GM12878 (cell line): Measurements from ENCODE around the gene MAD2L2. TPM values are rescaled to one million over a fixed set of nuclear protein-coding genes. Genes with fewer than 3 reads are reported as not detected.

Source experiments
- ATAC-seq: fragments of 200-7000 bp; cut with Tn5 transposase; 3 replicates; pipeline ENCODE4 v1.9.1; 2020; ENCODE audit warnings: mild to moderate bottlenecking, moderate library complexity
- BruUV-seq: library from RNA; stranded (reverse); fragments of 400-500 nt; replicated peaks from 2 replicates; lab custom pipeline; 2021; lab: Mats Ljungman, UMichigan
- CTCF ChIA-PET: fragments of 300-600 bp; sonication (Branson Sonifier 250); formaldehyde crosslinking; extraction: SDS; loops from one replicate; lab custom pipeline; 2021; ENCODE audit warnings: inconsistent platforms; lab: Yijun Ruan, JAX
- POLR2A ChIA-PET: fragments of 350-600 bp; formaldehyde crosslinking; extraction: SDS; loops from one replicate; lab custom pipeline; 2021; ENCODE audit warnings: inconsistent platforms; lab: Charles Lee
- RAD21 ChIA-PET: fragments of 300-600 bp; sonication (Branson Sonifier 250); formaldehyde crosslinking; loops from one replicate; lab custom pipeline; 2023; ENCODE audit warnings: antibody characterized with exemption; ENCODE audit not compliant: unreplicated experiment; lab: Charles Lee
- SMC1A ChIA-PET: fragments of 300-600 bp; sonication (Branson Sonifier 250); formaldehyde crosslinking; loops from one replicate; lab custom pipeline; 2023; ENCODE audit not compliant: unreplicated experiment, uncharacterized antibody; lab: Charles Lee
- DNase-seq: peaks from one replicate; pipeline ENCODE4 v3.0.0-alpha.2; 2011; ENCODE audit warnings: low read depth, low spot score
- FAIRE-seq: peaks from 3 replicates; lab custom pipeline; 2011; peaks lifted over from hg19 to GRCh38; lab: Jason Lieb, UNC
- H2AFZ ChIP-seq: 2 replicates; pipeline ENCODE4 v1.6.0; 2011; ENCODE audit warnings: low read depth, low read length, control low read depth; ENCODE audit not compliant: control insufficient read depth
- H3K27ac ChIP-seq: 2 replicates; pipeline ENCODE4 v1.5.1; 2011; ENCODE audit warnings: control low read depth; ENCODE audit not compliant: control insufficient read depth, insufficient read depth
- H3K27me3 ChIP-seq, 2 experiments: replicated peaks in 1 of 2; 2 replicates each; pipeline versions ENCODE4 v1.6.0 to v1.6.1; 2011; ENCODE audit warnings: low read length in 1 of 2; ENCODE audit not compliant: control insufficient read depth in 2 of 2, insufficient read depth in 2 of 2
- H3K36me3 ChIP-seq, 2 experiments: 2 replicates each; pipeline ENCODE4 v1.5.1; 2011; ENCODE audit warnings: low read length in 1 of 2; ENCODE audit not compliant: control insufficient read depth in 2 of 2, insufficient read depth in 2 of 2
- H3K4me1 ChIP-seq: 2 replicates; pipeline ENCODE4 v1.6.1; 2011; ENCODE audit warnings: mild to moderate bottlenecking, low read length, moderate library complexity, mixed read lengths; ENCODE audit not compliant: control insufficient read depth, insufficient read depth
- H3K4me2 ChIP-seq: 2 replicates; pipeline ENCODE4 v1.6.0; 2011; ENCODE audit warnings: control low read depth; ENCODE audit not compliant: control insufficient read depth, insufficient read depth
- H3K4me3 ChIP-seq: fragments of 200-600 bp; sonication (generic); 2 replicates; pipeline ENCODE4 v1.5.1; 2016
- H3K79me2 ChIP-seq: 2 replicates; pipeline ENCODE4 v1.6.0; 2011; ENCODE audit warnings: low read length; ENCODE audit not compliant: control insufficient read depth, insufficient read depth
- H3K9ac ChIP-seq: 2 replicates; pipeline ENCODE4 v1.8.0; 2011; ENCODE audit warnings: low read length, control low read depth, mixed read lengths; ENCODE audit not compliant: control insufficient read depth, insufficient read depth
- H3K9me3 ChIP-seq: replicated peaks from 3 replicates; pipeline ENCODE4 v1.5.1; 2011; ENCODE audit warnings: mild to moderate bottlenecking, low read length; ENCODE audit not compliant: control insufficient read depth, insufficient read depth
- H4K20me1 ChIP-seq: 2 replicates; pipeline ENCODE4 v1.6.0; 2011; ENCODE audit not compliant: control insufficient read depth, insufficient read depth
- CUX1 ChIP-seq: IDR thresholded peaks from 2 replicates; pipeline ENCODE4 v1.6.1; 2012; ENCODE audit warnings: improper control_type of control experiment, low read depth, low read length; ENCODE audit not compliant: insufficient replicate concordance
- ESRRA ChIP-seq: IDR thresholded peaks from 2 replicates; pipeline ENCODE4 v1.6.1; 2012; ENCODE audit warnings: mild to moderate bottlenecking, low read length, improper control_type of control experiment
- JUND ChIP-seq: IDR thresholded peaks from 2 replicates; pipeline ENCODE4 v1.6.1; 2012; ENCODE audit warnings: low read depth, mild to moderate bottlenecking, low read length, improper control_type of control experiment, moderate library complexity
- MAX ChIP-seq: IDR thresholded peaks from 2 replicates; pipeline ENCODE4 v1.6.1; 2012; ENCODE audit warnings: low read depth, low read length, improper control_type of control experiment
- MXI1 ChIP-seq: fragments of 150-350 bp; IDR thresholded peaks from 2 replicates; pipeline ENCODE4 v1.6.1; 2011; ENCODE audit warnings: low read depth, mild to moderate bottlenecking, inconsistent platforms, low read length, improper control_type of control experiment
- RBBP5 ChIP-seq: fragments of 200-600 bp; sonication (generic); conservative IDR thresholded peaks from 2 replicates; pipeline ENCODE4 v1.6.1; 2016
- SMARCA5 ChIP-seq: fragments of 450-650 bp; IDR thresholded peaks from 2 replicates; pipeline ENCODE4 v1.6.1; 2017; ENCODE audit warnings: mild to moderate bottlenecking
- STAT3 ChIP-seq: IDR thresholded peaks from 2 replicates; pipeline ENCODE4 v1.6.1; 2011; ENCODE audit warnings: low read depth, low read length, improper control_type of control experiment
- WGBS: methylation state at CpG from one replicate; pipeline ENCODE4 v1.1.6; 2016; ENCODE audit warnings: low lambda C conversion rate; ENCODE audit not compliant: insufficient replicate concordance, insufficient coverage; ENCODE audit errors: missing lambda C conversion rate; 5-methylcytosine and 5-hydroxymethylcytosine counted together
- in situ Hi-C: fragments of 300-500 bp; cut with MboI; formaldehyde crosslinking; loops from 9 replicates; pipeline ENCODE4 v1.14.3; 2018; ENCODE audit warnings: mixed read lengths
- intact Hi-C: fragments of 100-400 bp; cut with micrococcal nuclease; formaldehyde crosslinking; loops from one replicate; pipeline ENCODE4 v1.14.2; 2022; ENCODE audit not compliant: unreplicated experiment
- polyA plus RNA-seq, 11 experiments: library from polyadenylated mRNA; depleted of rRNA in 4 of 11; unstranded in 6 of 11; stranded (reverse) in 5 of 11; fragments of >200 nt; fragmentation: Nextera tagmentation in 4 of 11; fragmentation: Illumina TruSeq in 1 of 11; extraction: Ambion mirVana in 4 of 11; extraction: Trizol in 1 of 11; gene quantifications; 1 replicate in 1 of 11; 2 replicates in 10 of 11; pipeline versions ENCODE4 v1.2.1 to v1.2.3, GENCODE V29; 2011 to 2016; ENCODE audit warnings: inconsistent platforms in 2 of 11, missing spikeins in 2 of 11, low read depth in 1 of 11
- total RNA-seq, 4 experiments: library from RNA; depleted of rRNA in 3 of 4; stranded (reverse); fragments of >200 nt in 3 of 4; fragmentation: Illumina TruSeq in 1 of 4; extraction: Trizol in 1 of 4; gene quantifications; 2 replicates each; pipeline versions ENCODE4 v1.2.1 to v1.2.3, GENCODE V29; 2013 to 2021
- TF ChIP-seq, protein P1 (sequence below): fragments of 450-650 bp; formaldehyde crosslinking; IDR thresholded peaks from 2 replicates; pipeline ENCODE4 v1.4.0; 2020; ENCODE audit warnings: mild to moderate bottlenecking, moderate library complexity
- TF ChIP-seq, protein P2 (sequence below): fragments of 150-350 bp; IDR thresholded peaks from 2 replicates; pipeline ENCODE4 v1.6.1; 2014; ENCODE audit warnings: mild to moderate bottlenecking, low read depth, low read length

The MAD2L2 gene
- total and polyA plus RNA-seq, 10 of the 15 experiments (the other 5 are each of a cell fraction or from before 2014, with no cell fraction given): 3.5 to 95.0 (median 53.2) TPM

- TF ChIP-seq, protein P1, sequence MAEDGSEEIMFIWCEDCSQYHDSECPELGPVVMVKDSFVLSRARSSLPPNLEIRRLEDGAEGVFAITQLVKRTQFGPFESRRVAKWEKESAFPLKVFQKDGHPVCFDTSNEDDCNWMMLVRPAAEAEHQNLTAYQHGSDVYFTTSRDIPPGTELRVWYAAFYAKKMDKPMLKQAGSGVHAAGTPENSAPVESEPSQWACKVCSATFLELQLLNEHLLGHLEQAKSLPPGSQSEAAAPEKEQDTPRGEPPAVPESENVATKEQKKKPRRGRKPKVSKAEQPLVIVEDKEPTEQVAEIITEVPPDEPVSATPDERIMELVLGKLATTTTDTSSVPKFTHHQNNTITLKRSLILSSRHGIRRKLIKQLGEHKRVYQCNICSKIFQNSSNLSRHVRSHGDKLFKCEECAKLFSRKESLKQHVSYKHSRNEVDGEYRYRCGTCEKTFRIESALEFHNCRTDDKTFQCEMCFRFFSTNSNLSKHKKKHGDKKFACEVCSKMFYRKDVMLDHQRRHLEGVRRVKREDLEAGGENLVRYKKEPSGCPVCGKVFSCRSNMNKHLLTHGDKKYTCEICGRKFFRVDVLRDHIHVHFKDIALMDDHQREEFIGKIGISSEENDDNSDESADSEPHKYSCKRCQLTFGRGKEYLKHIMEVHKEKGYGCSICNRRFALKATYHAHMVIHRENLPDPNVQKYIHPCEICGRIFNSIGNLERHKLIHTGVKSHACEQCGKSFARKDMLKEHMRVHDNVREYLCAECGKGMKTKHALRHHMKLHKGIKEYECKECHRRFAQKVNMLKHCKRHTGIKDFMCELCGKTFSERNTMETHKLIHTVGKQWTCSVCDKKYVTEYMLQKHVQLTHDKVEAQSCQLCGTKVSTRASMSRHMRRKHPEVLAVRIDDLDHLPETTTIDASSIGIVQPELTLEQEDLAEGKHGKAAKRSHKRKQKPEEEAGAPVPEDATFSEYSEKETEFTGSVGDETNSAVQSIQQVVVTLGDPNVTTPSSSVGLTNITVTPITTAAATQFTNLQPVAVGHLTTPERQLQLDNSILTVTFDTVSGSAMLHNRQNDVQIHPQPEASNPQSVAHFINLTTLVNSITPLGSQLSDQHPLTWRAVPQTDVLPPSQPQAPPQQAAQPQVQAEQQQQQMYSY: no peak
- TF ChIP-seq, protein P2, sequence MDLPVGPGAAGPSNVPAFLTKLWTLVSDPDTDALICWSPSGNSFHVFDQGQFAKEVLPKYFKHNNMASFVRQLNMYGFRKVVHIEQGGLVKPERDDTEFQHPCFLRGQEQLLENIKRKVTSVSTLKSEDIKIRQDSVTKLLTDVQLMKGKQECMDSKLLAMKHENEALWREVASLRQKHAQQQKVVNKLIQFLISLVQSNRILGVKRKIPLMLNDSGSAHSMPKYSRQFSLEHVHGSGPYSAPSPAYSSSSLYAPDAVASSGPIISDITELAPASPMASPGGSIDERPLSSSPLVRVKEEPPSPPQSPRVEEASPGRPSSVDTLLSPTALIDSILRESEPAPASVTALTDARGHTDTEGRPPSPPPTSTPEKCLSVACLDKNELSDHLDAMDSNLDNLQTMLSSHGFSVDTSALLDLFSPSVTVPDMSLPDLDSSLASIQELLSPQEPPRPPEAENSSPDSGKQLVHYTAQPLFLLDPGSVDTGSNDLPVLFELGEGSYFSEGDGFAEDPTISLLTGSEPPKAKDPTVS: no peak
- no peak for TF ChIP-seq RBBP5
Measured at GRCh38 chr1:11670747-11671146, 10.2 kb downstream of the MAD2L2 start (continued).

GRCh38 chr1:11668516-11668915 lies 12.4 kb downstream of the MAD2L2 start:
- Histone ChIP-seq H3K4me3 (no peak overlapping the region), H3K27me3 (no peaks in the 10 kb centered on the region), H3K4me1 (peaks cover 10% of the 10 kb centered on the region), H3K36me3 (peaks cover 2 to 6% of the 10 kb centered on the region in 2 experiments), H3K4me2 (no peak overlapping the region), H3K79me2 (peaks cover 2% of the 10 kb centered on the region; the same call in 1 of the 2 replicates), H3K9me3 (no peaks in the 10 kb centered on the region), H3K9ac (no peak overlapping the region), H4K20me1 (no peaks in the 10 kb centered on the region), H3K27ac (no peak overlapping the region), H2AFZ (no peak overlapping the region)
- no TSS peak for BruUV-seq
- DNase-seq (no peak), FAIRE-seq (no peak), ATAC-seq (no peak)
- SMC1A ChIA-PET: no interaction called here
- POLR2A ChIA-PET: interaction anchor here (0.7 kb wide), 1 partner anchor 24 kb away, joined by 3 read pairs; no protein-coding TSS in a partner anchor
- CTCF ChIA-PET: no interaction called here
- in situ Hi-C loops (no loop called here), intact Hi-C loops (no loop called here)
- WGBS: 89% methylated on average over 14 of the region's 14 CpGs
- RAD21 ChIA-PET: no interaction called here
- TF ChIP-seq MXI1 (no peak), SMARCA5 (no peak), JUND (no peak), ESRRA (no peak), MAX (no peak), STAT3 (no peak), CUX1 (no peak)
